C4-2B (cell line): ENCODE results near the gene EMX1.

ENCODE experiments used
- ZFX ChIP-seq: fragments of 450-650 bp; IDR thresholded peaks from 2 replicates; pipeline ENCODE4 v1.6.1; 2017
- TF ChIP-seq, protein P1 (sequence below): fragments of 450-650 bp; conservative IDR thresholded peaks from 2 replicates; pipeline ENCODE4 v1.5.1; 2017; ENCODE audit warnings: mild to moderate bottlenecking

DNA sequence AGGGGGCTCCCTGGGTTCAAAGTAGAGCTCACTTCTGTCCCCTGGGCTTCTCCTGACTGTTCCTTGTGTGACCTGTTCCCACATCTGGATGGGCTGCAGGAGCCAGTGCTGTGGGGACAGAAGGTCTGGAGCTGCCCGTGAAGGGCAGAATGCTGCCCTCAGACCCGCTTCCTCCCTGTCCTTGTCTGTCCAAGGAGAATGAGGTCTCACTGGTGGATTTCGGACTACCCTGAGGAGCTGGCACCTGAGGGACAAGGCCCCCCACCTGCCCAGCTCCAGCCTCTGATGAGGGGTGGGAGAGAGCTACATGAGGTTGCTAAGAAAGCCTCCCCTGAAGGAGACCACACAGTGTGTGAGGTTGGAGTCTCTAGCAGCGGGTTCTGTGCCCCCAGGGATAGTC, 15.5 kb downstream of the EMX1 start:
- TF ChIP-seq, protein P1, sequence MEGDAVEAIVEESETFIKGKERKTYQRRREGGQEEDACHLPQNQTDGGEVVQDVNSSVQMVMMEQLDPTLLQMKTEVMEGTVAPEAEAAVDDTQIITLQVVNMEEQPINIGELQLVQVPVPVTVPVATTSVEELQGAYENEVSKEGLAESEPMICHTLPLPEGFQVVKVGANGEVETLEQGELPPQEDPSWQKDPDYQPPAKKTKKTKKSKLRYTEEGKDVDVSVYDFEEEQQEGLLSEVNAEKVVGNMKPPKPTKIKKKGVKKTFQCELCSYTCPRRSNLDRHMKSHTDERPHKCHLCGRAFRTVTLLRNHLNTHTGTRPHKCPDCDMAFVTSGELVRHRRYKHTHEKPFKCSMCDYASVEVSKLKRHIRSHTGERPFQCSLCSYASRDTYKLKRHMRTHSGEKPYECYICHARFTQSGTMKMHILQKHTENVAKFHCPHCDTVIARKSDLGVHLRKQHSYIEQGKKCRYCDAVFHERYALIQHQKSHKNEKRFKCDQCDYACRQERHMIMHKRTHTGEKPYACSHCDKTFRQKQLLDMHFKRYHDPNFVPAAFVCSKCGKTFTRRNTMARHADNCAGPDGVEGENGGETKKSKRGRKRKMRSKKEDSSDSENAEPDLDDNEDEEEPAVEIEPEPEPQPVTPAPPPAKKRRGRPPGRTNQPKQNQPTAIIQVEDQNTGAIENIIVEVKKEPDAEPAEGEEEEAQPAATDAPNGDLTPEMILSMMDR = no peak
- no peak for TF ChIP-seq ZFX
